Thoracic aorta (tissue), 2 donors: Measurements from ENCODE around the gene CUEDC1. TPM values are rescaled to one million over a fixed set of nuclear protein-coding genes. Genes with fewer than 3 reads are reported as not detected.

Experiments
- ATAC-seq: fragments of 150-250 bp; one replicate; pipeline ENCODE4 v1.8.0; 2017; ENCODE audit warnings: low read depth; ENCODE audit not compliant: insufficient number of reproducible peaks, low FRiP score
- DNase-seq: peaks from one replicate; pipeline ENCODE4 v3.0.0-alpha.2; 2020; ENCODE audit warnings: low spot score
- H3K27ac ChIP-seq, 2 donors: fragments of 200-600 bp; sonication (generic); 1 replicate in 1 of 2; 2 replicates in 1 of 2; pipeline ENCODE4 v1.5.1; 2016; ENCODE audit warnings: mild to moderate bottlenecking in 2 of 2, moderate library complexity in 2 of 2
- H3K27me3 ChIP-seq: fragments of 200-600 bp; sonication (generic); replicated peaks from 2 replicates; pipeline ENCODE4 v1.6.0; 2016; ENCODE audit warnings: mild to moderate bottlenecking; ENCODE audit not compliant: insufficient read depth
- H3K36me3 ChIP-seq: fragments of 200-600 bp; sonication (generic); one replicate; pipeline ENCODE4 v1.5.1; 2016
- H3K4me1 ChIP-seq, 2 donors: fragments of 200-600 bp; sonication (generic); 1 replicate in 1 of 2; 2 replicates in 1 of 2; pipeline versions ENCODE4 v1.5.1 to v1.6.0; 2016; ENCODE audit warnings: low read depth in 2 of 2, mild to moderate bottlenecking in 1 of 2; ENCODE audit not compliant: control insufficient read depth in 1 of 2
- H3K4me3 ChIP-seq: fragments of 200-600 bp; sonication (generic); 2 replicates; pipeline ENCODE4 v1.5.1; 2016; ENCODE audit warnings: mild to moderate bottlenecking
- H3K9me3 ChIP-seq: fragments of 200-600 bp; sonication (generic); 2 replicates; pipeline ENCODE4 v1.5.1; 2016
- total RNA-seq, 2 donors: library from RNA; depleted of rRNA; stranded (reverse); fragments of >200 nt; gene quantifications; one replicate each; pipeline versions ENCODE4 v1.1.0 to v1.2.3, GENCODE V29; 2016
- TF ChIP-seq, protein P1 (sequence below): fragments of 200-600 bp; sonication (generic); IDR thresholded peaks from one replicate; pipeline ENCODE4 v1.5.1; 2019; ENCODE audit warnings: antibody characterized with exemption

The CUEDC1 gene
- total RNA-seq, 2 donors from 2014 or later = 32.7 to 93.1 TPM

DNA sequence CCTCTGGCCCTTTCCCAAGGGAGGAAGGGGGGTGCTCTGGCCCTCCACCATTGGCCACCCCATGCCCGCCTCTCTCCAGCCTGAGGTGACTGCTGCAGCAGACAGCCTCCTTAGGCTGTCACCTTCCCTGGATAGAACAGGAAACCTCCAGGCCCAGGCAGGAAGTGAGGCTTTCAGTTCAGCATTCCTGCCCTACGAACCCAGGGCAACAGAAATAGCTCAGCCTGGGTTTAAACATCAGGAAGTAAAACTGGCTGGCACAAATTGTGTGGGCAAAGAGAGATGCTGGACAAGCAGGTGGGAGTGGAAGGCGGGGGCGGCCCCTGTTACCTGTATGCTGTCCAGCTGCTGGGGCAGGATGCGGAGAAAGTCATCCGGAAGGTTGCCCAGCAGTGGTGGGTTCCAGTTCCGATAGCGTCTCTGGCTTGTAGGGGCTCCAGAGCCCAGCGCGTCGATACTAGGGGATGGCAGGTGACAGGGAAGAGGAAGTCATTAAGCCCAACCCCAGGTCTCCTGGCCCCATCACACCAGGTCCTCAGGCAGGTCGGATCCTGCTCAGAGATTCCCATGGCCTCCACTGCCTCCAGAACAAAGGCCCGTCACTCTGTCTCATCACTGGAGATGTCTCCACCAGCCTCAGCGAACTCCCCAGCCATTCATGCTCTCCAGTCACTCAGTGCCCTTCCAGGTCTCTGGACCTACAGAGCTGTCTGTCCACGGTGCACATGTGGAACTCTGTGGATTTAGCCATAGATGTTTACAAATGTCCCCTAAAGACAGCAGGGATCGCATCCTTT, 81.8 kb downstream of the CUEDC1 start:
- Histone ChIP-seq H3K9me3 (no peaks in the 10 kb centered on the region), H3K27me3 (no peaks in the 10 kb centered on the region), H3K27ac (peak overlapping the region; percentile 90 to 91), H3K36me3 (peaks cover 10% of the 10 kb centered on the region), H3K4me3 (no peak overlapping the region), H3K4me1 (peaks cover 46 to 70% of the 10 kb centered on the region in 2 donors)
- DNase-seq (no peak), ATAC-seq (no peak)
- TF ChIP-seq, protein P1, sequence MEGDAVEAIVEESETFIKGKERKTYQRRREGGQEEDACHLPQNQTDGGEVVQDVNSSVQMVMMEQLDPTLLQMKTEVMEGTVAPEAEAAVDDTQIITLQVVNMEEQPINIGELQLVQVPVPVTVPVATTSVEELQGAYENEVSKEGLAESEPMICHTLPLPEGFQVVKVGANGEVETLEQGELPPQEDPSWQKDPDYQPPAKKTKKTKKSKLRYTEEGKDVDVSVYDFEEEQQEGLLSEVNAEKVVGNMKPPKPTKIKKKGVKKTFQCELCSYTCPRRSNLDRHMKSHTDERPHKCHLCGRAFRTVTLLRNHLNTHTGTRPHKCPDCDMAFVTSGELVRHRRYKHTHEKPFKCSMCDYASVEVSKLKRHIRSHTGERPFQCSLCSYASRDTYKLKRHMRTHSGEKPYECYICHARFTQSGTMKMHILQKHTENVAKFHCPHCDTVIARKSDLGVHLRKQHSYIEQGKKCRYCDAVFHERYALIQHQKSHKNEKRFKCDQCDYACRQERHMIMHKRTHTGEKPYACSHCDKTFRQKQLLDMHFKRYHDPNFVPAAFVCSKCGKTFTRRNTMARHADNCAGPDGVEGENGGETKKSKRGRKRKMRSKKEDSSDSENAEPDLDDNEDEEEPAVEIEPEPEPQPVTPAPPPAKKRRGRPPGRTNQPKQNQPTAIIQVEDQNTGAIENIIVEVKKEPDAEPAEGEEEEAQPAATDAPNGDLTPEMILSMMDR = no peak

GRCh38 chr17:57872536-57872935, 82.7 kb downstream of the CUEDC1 start:
- DNase-seq (no peak), ATAC-seq (no peak)
- Histone ChIP-seq H3K27me3 (no peaks in the 10 kb centered on the region), H3K9me3 (no peaks in the 10 kb centered on the region), H3K36me3 (peaks cover 10% of the 10 kb centered on the region), H3K27ac (no peak overlapping the region), H3K4me3 (no peak overlapping the region), H3K4me1 (peaks cover 52 to 75% of the 10 kb centered on the region in 2 donors)
- TF ChIP-seq, protein P1 = no peak

DNA sequence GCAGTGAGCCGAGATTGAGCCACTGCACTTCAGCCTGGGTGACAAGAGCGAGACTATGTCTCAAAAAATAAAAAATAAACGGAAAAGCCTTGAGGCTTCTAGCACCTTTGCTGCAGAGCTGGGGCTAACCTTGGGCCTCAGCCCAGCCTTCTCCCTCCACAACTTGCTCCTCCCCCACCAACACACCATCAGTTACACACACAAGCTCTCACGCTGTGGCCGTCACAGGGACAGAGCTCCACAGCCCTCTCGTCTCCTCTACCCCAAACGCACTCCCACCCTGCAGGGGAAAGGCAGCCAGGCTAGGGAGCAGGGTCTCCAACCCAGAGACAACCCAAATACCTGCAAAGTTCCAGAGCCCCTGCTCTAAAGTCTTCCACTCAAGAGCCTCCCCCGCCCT, 83.3 kb downstream of the CUEDC1 start:
- Histone ChIP-seq H3K9me3 (no peaks in the 10 kb centered on the region), H3K36me3 (peaks cover 10% of the 10 kb centered on the region), H3K27ac (no peak overlapping the region), H3K4me3 (no peak overlapping the region), H3K4me1 (peaks cover 58 to 82% of the 10 kb centered on the region in 2 donors), H3K27me3 (no peaks in the 10 kb centered on the region)
- DNase-seq (no peak), ATAC-seq (no peak)
- TF ChIP-seq, protein P1 = no peak

DNA sequence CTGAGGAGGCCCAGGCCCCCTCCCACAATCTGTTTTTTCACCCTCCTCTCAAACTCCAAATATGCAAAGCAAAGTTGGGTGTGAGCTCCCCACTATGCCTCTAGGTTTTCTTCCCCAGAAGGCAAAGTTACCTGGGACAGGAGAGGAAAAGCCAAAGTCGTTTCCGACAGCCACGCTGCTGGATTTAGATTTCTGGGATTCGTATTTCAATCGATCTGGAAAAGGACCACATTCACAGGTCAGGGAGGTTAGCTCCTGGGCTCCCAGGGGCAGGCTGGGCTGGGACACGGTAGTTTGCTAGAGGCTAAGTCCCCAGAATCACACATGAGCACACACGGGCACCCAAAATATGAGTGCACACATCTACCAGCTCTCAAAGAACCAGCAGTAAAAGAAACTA, 84.1 kb downstream of the CUEDC1 start:
- DNase-seq (no peak), ATAC-seq (no peak)
- H3K36me3 ChIP-seq = peaks cover 10% of the 10 kb centered on the region
- H3K9me3 ChIP-seq = no peaks in the 10 kb centered on the region
- no peak overlapping the region for H3K27ac ChIP-seq
- TF ChIP-seq, protein P1 = no peak
- H3K4me3 ChIP-seq = no peak overlapping the region
- no peaks in the 10 kb centered on the region for H3K27me3 ChIP-seq
- peaks cover 54 to 80% of the 10 kb centered on the region in 2 donors for H3K4me1 ChIP-seq

GRCh38 chr17:57870283-57870635, 85.0 kb downstream of the CUEDC1 start:
- H3K4me3 ChIP-seq = no peak overlapping the region
- H3K27ac ChIP-seq = peak overlapping the region in 1 of 2 donors; percentile 40
- TF ChIP-seq, protein P1 = no peak
- no peak for DNase-seq
- H3K4me1 ChIP-seq = peaks cover 47 to 71% of the 10 kb centered on the region in 2 donors
- peaks cover 10% of the 10 kb centered on the region for H3K36me3 ChIP-seq
- no peak for ATAC-seq
- H3K9me3 ChIP-seq = no peaks in the 10 kb centered on the region
- H3K27me3 ChIP-seq = no peaks in the 10 kb centered on the region
